HG03439 (cell line): ENCODE data around the gene SLC43A1.

ENCODE experiments used
- ATAC-seq: cut with Tn5 transposase; IDR thresholded peaks from one replicate; pipeline ENCODE4 v1.9.1; 2021; ENCODE audit warnings: mild to moderate bottlenecking, moderate library complexity; ENCODE audit not compliant: unreplicated experiment

The SLC43A1 gene

DNA sequence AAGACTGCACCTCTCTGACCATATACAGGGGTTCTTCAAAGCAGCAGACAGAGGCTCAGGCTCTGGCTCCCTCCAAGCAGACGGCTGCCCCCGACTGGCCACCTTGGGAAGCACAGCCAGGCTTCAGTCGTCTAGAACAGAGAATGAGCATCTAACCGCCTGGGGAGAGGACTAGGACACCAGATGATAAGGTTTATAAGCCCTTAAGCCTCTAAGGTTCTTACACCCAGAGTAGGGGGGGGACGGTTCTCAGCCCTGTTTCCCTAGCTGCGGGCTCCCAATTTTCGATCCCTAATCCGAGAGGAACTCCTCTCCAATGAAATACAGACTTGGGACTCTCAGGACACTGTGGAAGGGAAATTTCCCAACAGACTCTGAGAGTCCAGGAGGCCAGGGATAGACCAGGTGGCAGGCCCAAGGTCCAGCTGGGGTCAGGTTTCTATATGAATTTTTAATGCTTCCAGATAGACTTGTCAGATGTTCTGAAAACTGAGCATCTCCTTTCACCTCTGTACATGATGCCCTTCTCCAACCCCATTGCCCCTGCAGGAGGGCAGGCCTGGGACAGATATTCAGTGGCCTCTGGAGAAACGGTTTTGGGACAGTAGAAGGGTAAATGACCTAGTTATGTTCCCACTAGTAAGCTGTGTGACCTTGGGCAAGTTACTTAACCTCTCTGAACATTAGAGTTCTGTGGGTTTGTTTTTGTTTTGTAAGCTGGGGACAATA is 34.9 kb downstream of the SLC43A1 start:
- peak; percentile 37 for ATAC-seq

DNA sequence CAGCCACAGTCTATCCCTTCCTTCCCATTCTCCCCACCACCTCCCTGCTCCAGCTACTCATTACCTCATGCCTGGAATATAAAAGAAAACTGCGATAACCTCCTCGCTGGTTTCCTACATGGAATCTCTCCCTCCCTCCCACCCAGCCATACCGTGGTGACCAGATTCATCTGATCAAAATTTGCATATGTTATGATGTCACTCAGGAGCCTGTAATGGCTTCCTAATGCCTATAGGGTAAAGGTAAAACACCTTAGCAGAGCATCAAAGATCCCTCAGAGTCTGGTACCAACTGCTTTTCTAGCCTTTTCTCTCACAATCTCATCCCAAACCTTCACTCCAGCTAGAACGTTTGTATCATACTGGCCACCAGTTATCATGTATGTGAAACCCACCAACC is 35.6 kb downstream of the SLC43A1 start:
- no peak for ATAC-seq

DNA sequence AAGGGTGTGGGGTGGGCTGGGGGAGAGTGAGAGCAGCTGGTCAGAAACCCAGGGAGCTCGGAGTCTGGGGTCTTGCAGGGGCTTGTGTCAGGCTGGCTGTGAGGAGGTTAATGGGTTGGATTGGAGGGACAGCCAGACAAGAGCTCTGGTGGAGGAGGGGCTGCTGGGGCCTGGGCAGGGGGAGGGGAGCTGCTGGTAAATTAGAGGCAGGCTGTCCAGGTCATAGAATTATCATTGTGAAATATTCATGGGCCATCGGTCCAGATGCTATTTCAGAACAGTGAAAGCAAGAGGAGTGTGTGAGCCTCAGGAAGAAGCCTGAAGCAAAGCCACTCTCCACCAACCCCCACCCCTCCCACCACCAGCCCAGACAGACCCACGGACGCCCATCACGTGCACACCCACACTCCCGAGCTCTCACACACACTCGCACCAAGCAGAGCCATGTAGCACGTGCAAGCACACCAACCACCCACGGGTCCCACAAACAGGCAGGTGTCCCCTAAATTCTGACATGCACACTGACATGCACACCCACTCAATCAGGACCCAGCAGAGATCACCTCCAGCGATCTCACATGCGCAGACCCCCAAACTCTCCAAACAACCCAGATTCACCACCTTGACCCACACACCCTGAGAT is 36.4 kb downstream of the SLC43A1 start:
- ATAC-seq, result no peak

DNA sequence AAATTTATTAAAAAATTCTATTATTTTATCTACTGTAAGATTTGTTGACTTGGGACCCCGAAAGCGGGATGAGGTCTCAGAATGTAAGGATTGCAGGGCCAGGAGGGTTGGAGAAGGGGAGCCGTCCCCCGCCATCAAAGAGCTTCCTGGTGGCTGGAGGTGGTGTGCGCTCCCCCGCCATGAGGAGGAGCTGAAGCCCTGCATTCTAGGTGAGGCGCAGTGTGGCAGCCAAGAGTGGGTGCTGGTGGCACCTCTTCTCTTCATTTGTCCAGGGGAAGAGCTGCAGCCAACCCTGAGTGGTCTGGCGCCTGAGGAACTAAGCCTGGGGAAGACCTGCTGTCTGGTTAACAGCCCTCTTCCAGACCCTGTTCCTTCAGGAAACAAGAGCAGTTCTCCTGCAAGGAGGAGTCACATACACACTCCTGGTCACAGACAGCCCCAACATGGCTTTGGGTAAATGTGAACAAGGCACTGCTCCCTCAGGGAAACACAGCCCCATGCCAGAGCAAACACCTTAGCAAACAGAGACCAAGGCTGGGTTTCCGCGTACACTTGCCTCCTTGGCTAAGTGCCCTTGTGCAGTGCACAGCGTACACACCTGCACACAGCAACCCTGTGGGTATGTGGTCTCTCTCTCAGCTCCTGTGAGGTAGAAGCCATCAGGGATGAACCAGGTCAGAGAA is 37.9 kb downstream of the SLC43A1 start:
- ATAC-seq, result no peak

DNA sequence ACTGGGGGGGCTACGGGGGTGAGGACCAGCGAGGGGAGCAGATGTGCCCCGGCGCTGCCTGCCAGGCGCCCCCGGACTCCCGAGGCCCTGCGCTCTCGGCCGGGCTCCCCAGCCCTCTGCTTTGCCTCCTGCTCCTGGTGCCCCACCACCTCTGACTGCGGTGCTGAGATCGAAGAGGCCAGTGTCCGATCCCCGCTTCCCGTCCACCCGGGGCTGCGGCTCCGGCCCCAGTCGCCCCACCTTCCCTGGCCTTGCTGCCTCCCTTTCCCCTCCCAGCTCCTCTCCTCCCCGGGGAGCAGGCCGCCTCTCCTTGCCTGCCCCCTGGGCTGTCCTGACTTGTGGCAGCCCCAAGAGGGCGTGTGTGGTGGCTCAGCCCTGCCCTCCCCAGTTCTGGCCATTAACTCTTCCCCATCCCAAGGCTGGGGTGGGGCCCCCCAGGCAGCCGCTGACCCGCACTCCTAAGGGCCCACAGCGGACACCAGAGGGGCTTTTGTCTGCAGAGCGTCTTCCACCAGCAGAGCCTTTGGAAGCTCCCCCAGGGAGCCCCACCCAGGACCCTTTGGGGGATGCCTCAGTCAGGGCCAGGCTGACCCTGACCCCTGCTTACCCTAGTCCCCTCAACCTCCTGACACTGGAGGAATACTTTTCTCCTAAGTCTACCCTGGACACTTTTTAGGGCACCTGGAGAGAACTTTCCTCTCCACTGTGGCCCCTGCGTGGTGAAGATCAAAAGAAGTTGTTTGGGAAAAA is 38.6 kb downstream of the SLC43A1 start:
- peak; percentile 37 for ATAC-seq

DNA sequence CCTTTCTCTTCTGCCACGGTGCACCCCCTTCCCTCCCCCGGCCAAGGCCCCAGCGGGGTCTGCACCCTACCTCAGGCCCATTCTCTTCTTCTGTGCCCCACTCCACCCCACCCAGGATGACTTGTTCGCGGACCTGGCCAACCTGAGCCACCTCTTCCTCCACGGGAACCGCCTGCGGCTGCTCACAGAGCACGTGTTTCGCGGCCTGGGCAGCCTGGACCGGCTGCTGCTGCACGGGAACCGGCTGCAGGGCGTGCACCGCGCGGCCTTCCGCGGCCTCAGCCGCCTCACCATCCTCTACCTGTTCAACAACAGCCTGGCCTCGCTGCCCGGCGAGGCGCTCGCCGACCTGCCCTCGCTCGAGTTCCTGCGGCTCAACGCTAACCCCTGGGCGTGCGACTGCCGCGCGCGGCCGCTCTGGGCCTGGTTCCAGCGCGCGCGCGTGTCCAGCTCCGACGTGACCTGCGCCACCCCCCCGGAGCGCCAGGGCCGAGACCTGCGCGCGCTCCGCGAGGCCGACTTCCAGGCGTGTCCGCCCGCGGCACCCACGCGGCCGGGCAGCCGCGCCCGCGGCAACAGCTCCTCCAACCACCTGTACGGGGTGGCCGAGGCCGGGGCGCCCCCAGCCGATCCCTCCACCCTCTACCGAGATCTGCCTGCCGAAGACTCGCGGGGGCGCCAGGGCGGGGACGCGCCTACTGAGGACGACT is 39.3 kb downstream of the SLC43A1 start:
- peak; percentile 38 for ATAC-seq

DNA sequence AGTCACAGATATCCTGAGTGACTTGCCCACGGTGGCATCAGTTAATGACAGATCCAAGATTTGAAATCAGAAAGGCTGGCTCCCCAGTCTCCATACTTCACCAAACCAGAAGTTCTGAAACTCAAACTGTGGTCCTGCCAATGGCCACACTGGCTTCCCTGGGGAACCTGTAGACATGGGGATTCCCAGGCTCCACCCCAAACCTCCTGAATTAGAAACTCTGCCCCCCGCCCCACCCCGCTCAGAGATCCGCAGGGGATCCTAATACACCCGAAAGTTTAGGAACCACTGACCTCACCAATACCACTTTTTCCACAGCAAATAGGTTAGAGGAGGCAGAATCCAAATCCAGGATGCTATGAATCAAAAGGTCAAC is 39.8 kb downstream of the SLC43A1 start:
- no peak for ATAC-seq

DNA sequence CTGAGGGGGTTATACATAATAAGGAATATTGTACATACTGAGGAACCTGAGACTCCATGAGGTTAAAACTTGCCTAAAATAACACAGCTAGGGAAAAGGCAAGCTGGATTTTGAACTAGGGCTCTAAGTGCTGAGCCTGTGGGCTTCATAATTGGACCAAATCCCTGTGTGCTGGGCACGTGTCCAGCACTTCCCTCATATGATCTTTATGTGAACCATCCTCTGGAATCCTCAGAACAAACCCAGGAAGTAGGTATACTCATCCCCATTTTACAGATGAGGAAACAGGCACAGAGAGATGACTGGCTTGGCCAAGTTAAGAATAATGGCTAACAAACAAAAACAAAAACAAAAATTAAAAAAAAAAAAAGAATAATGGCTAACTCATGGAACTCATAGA is 40.3 kb downstream of the SLC43A1 start:
- no peak for ATAC-seq

DNA sequence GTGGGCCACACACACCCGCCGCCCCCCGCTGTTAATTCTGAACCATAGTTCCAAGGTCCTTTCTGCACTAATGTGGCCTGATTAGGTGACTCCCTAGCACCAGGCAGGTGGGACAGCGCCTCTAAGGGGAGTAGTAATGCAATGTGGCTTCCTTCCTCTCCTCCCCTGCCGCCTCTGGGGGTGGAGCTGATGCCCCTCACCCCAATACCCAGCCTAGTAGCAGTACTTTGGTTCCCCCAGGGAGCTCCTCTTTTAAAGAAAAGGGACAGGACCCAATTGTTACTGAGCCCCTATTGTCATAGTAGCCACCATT is 40.7 kb downstream of the SLC43A1 start:
- no peak for ATAC-seq

DNA sequence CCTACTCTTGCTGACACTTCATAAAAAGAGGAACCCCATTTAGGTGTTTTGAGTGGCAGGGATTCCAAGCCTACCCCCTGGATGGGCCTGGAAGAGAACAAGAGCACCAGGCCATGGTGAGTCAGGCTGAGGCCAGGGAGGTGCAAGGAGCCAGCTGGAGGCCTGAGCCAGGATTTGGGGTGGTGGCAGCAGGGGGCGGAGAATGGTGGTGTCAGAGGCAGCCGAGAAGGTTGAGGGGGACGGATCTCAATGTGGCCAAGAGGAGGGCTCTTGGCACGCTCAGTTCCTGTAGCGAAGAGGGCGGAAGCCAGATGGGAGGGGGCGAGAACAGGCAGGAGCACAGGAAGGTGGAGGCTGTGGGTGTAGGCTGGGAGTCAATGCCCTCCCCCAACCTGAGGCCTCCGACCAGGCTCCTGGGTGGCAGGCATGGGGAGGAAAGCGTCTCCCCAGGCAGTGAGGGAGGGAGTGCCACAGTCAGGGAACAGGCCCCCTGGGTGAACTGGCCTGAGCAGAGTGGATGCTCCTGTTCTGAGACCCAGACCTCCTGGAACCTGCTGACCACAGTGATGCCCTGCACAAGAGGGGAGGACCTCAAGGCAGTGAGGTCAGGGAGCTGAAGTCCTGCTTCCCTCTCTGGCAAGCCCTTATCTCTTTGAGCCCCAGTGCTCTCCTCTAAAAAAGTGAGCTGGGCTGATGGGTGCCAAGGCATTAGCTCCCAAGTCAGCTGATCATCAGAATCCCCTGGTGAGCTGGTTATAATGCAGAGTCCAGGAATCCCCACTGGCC is 41.3 kb downstream of the SLC43A1 start:
- no peak for ATAC-seq

DNA sequence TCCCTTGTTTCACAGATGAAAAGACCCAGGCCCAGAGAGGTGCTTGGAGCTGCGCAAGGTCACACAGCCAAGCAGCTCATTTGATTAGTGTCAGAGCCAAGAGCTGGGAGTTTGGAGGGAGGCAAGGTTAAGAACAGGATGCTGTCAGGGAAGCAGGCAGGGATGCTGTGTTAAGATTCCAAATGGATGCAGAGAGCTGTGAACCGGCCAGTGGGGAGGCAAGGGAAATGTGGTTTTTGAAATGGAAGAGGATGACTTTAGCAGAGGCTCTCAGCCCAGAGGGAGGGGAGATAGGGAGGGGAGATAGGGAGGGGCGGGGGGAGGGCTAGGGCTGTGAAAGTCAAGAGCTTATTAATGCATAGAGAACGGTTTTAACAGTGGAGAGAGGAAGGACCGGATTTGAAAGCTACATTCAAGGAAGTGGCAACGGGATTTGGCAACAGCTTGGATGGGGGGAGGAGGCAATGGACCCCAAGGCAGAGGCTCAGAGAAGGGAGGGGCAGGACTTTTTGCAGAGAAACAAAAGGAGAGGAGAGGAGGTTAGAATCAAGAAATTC is 42.1 kb downstream of the SLC43A1 start:
- ATAC-seq, result no peak

DNA sequence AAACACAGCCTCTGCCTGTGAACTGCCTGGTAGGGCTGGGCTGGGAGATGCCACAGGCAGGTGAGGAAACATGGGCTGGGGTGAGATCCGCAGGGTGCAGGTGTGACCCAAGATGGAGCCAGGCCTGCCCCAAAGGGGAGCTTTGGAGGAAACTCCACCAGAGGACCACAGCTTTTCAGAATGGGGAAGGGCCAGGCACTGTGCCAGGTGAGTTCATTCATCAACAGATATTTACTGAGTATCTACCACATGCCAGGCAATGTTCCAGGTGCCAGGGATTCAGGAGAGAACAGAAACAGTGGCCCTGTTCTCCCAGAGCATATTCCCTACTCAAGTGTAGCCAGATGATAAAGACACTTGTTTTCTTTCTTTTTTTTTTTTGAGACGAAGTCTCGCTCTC is 44.0 kb downstream of the SLC43A1 start:
- ATAC-seq, result no peak

DNA sequence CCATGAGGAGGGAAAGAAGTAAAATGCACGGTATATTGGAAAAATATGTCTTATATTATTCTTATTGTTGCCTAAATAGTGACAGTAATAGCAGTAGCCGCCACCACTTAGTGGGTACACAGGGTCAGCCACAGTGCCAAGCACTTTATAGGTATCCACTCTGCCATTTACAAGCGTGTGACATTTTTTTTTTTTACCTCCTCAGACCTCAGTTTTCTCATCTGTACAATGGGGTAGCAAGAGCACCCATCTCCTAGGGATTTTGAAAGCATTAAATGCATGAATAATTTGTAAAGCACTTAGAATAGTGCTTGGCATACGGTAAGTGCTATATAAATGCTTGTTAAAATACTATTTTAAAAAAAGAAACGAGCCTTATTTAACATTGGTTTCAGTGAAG is 46.2 kb downstream of the SLC43A1 start:
- no peak for ATAC-seq

DNA sequence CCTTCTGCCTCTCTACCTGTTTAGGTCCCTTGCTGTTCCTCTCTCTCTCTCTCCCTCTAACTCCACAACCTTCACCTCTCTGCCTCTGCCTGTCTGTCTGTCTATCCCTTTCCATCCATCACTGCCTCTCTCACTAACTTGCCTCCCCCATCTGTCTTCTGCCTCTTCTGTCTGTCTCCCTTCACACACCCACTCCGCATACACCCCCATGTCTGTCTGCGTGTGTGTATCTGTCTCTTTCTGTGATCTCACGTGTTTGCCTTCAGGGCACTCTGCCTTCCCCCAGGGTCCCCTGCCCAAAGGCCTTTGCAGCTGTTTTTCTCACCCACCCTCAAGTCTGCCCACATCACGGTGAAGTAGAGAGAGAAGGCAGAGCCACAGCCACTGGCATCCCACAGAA is 47.2 kb downstream of the SLC43A1 start:
- no peak for ATAC-seq

DNA sequence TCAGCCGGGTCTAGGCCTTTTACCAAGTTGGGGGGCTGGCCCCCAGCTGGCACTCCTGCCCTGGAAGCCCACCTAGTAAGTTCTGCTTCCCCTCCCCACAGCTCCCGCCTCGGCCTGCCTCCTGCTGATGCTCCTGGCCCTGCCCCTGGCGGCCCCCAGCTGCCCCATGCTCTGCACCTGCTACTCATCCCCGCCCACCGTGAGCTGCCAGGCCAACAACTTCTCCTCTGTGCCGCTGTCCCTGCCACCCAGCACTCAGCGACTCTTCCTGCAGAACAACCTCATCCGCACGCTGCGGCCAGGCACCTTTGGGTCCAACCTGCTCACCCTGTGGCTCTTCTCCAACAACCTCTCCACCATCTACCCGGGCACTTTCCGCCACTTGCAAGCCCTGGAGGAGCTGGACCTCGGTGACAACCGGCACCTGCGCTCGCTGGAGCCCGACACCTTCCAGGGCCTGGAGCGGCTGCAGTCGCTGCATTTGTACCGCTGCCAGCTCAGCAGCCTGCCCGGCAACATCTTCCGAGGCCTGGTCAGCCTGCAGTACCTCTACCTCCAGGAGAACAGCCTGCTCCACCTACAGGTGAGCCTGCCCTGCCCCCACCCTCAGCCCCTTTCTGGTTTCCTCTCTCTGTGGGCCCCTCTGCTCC is 47.9 kb downstream of the SLC43A1 start:
- no peak for ATAC-seq

DNA sequence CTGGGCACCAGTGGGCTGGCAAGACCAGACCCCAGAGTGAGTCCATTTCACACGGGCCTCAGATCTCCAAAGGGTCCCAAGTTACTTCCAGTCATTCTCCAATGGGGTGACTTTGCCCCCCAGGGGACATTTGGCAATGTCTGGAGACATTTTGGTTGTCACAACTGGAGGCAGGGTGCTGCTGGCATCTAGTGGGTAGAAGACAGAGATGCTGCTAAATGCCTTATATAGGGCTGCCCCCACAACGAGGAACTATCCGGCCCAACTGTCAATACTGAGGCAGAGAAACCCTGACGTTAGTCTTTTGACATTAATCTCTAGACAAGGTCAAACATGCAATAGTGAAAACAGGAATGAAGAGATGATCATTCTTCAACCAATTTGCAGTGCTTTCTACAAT is 48.8 kb downstream of the SLC43A1 start:
- ATAC-seq, result no peak

DNA sequence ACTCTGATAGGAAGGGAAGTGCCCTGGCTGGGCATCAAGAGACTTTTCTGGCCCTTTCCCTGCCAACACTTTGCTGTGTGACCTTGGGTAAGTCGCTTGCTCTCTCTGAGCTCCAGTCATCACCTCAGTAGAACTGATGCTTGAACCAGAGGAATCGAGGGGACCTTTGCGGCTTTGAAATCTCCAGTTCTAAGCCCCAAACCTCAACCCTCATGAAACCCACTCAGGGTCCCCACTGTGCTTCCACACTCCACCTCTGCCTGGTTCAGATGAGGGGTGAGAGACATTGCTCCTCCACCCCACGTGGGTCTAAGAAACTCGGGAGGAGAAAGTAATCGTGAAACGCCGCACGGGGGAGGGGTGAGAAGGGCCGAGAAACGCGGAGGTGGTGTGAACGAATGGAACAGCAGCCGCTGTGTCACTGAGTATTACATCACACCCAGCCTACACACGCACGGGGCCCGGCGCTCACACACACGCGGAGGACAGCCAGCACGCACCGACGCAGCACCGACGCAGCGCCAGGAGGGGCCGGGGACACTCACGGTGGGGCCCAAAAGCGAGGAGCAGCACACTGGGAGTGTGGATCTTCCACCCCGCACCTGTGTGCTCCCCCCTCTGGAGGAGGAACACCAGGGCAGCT is 50.8 kb downstream of the SLC43A1 start:
- ATAC-seq, result no peak

DNA sequence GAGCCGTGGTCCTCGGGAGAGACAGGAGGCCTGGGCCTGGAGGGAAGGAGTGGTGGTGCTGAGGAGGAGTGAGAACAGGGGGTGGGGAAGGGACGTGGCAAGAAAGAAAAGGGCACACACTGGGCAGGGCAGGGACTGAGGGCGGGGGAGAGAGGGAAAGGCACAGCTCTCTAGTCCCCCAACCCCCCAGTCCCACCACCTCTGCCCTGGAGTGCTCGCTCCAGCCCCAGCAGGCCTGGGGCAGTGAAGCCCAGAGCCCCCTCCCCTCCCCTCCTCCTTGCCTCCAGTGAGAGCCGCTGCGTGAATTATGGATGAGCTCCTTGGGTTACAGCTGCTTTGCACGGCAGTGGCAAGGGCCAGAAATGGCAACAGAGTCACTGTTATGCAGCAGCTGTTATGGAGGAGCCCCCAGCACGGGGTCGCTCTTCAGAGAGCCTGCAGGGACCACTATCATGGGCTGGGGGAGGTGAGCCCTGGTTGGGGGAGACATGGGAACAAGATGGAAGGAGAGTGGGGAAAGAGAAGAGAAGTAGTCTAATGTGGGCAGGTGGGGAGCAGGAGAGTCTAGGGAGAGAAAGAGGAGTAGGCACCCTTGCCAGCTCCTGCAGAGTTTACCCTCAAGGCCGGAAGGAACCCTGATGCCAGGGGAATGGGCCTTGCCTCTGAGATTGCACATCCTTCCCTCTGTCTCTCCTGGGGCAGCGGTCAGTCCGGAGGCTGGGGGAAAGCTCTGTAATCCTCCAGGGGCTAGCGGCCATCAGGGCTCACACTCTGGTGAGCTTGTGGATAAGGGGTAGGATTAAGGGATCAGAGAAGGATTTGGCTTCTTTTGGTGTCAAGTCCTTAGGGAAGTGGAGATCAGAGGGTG is 51.6 kb downstream of the SLC43A1 start:
- ATAC-seq, result no peak
